ENCODE results near the gene CUEDC1. TPM values are rescaled to one million over a fixed set of nuclear protein-coding genes. Genes with fewer than 3 reads are reported as not detected.

Gene CUEDC1
- total RNA-seq, 3 donors from 2014 or later = 23.5 to 46.8 (median 23.6) TPM

DNA sequence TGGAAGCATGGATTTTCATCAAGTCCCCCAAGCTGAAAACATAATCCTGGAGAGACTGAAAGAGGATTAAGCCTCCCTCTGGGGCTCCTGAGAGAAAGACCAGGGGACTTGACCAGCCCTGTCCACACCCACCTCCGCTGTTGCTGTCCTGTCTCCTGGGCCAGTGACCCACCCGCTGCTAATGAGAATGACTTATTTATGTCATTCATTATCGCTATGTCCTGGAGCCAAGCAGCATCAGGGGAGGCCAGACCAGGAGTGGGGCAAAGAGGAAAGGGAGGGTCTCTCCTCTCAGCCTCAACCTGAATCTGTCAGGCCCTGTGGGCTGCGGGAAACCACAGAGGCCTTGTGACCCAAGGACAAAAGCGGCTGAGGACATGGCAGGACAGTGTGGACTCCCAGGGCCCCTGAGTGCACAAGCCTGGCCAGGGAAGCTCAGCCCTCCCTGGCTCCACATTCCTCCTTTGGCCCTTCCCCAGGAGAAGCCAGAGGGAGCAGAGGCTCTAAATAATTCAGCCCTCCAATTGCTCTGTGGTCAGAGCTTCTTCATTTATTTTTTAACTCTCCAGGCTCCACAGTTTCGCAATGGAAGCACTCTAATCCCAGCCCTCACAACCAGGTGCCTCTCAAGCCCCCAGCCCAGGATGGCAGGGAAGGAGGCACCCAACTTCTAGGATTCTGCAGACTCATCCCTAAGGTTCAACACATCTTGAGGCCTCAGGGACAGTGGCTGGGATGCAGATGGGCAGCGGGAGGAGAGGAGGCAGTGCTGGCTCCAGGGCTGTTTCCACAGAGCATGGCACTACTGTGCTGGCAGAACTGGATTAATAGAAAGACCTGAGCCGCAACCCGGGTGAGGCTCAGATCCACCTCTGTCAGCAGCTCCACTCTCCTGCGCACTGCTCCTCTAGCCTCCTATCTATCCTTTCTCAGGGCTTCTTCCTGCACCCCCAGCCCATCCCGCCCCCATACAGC is 19.1 kb downstream of the CUEDC1 start:
- Histone ChIP-seq H3K36me3 (ENCODE audit: low read depth) (no peaks in the 10 kb centered on the region), H3K4me1 (ENCODE audit: low read depth) (peaks cover 46% of the 10 kb centered on the region), H3K4me3 (no peak overlapping the region), H3K9me3 (no peaks in the 10 kb centered on the region)
- no peak for DNase-seq
- intact Hi-C loops (cut with DNase I, micrococcal nuclease) = no loop called here
- peak; percentile 9 for ATAC-seq
- TF ChIP-seq, protein P1, sequence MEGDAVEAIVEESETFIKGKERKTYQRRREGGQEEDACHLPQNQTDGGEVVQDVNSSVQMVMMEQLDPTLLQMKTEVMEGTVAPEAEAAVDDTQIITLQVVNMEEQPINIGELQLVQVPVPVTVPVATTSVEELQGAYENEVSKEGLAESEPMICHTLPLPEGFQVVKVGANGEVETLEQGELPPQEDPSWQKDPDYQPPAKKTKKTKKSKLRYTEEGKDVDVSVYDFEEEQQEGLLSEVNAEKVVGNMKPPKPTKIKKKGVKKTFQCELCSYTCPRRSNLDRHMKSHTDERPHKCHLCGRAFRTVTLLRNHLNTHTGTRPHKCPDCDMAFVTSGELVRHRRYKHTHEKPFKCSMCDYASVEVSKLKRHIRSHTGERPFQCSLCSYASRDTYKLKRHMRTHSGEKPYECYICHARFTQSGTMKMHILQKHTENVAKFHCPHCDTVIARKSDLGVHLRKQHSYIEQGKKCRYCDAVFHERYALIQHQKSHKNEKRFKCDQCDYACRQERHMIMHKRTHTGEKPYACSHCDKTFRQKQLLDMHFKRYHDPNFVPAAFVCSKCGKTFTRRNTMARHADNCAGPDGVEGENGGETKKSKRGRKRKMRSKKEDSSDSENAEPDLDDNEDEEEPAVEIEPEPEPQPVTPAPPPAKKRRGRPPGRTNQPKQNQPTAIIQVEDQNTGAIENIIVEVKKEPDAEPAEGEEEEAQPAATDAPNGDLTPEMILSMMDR (IDR thresholded peaks at IDR 0.05) = no peak

DNA sequence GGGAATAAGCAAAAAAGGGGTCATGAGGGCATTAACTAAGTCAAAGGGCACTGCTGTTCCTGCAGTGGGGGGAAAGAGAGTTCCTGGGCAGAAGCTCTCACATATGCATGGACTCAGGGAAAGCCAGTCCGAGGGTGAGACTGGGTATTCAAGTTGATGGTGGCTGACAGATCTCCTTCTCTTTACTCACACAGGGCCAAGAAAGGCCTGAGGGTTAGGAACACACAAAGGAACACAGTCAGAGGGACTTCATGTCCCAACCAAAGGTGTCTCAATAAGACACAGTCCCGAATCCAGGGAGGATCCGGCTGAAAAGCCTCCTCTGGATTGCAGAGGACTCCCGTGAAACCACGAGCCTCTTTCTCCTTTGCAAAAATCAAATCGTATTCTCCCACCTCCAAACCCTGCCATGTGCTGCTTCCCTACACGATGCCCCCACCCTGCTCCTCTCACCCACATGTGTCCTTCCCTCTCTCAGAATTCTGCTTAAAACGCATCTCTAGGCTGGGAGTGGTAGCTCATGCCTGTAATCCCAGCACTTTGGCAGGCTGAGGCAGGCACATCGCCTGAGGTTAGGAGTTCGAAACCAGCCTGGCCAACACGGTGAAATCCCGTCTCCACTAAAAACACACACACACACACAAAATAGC is 23.6 kb downstream of the CUEDC1 start:
- TF ChIP-seq, protein P1 (IDR thresholded peaks at IDR 0.05) = no peak
- Histone ChIP-seq H3K36me3 (ENCODE audit: low read depth) (no peaks in the 10 kb centered on the region), H3K9me3 (no peaks in the 10 kb centered on the region), H3K4me1 (ENCODE audit: low read depth) (peaks cover 31% of the 10 kb centered on the region), H3K4me3 (no peak overlapping the region)
- DNase-seq (no peak), ATAC-seq (no peak)
- intact Hi-C loops (cut with DNase I, micrococcal nuclease) = no loop called here

DNA sequence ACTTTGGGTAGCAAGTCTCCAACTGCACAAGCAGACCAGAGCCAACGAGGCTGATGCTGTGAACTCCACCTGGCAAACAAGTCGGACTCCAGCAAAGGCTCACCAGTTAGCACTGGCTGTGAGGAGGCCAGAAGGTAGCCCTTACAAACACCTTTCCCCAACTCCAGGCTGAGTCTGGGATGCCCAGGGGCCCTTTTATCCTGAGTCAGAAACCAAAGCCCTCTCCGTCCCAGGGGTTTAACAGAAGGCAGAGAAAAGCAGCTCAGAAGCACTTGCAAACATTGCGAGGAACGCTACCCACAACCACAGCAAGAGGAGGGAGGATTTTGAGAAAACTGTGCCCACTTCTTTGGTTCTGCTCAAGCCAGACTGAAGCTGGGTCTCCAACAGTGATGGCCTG is 25.0 kb downstream of the CUEDC1 start:
- no peak for DNase-seq
- Histone ChIP-seq H3K4me3 (no peak overlapping the region), H3K4me1 (ENCODE audit: low read depth) (peaks cover 18% of the 10 kb centered on the region), H3K36me3 (ENCODE audit: low read depth) (no peaks in the 10 kb centered on the region), H3K9me3 (no peaks in the 10 kb centered on the region)
- TF ChIP-seq, protein P1 (IDR thresholded peaks at IDR 0.05) = no peak
- intact Hi-C loops (cut with DNase I, micrococcal nuclease) = no loop called here
- ATAC-seq = no peak

DNA sequence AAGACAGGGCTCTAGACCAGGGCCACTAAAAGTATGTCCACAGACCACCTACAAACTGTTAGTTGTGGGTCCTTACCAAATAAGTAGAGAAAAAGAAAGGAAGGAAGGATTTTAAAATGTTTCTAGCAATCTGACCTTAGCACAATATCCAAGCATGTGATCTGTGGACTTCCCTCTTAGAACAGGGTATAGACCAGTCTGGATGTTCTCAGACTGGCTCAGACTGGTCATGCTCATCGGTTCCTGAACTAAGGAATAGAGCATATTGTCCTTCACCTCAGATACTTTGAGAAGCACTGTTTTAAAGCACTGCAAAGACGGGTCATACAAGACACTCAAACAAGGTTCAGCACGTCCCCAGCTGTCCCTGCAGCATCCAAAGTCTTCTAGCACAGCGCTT is 25.8 kb downstream of the CUEDC1 start:
- Histone ChIP-seq H3K36me3 (ENCODE audit: low read depth) (no peaks in the 10 kb centered on the region), H3K4me1 (ENCODE audit: low read depth) (peaks cover 14% of the 10 kb centered on the region), H3K4me3 (no peak overlapping the region), H3K9me3 (no peaks in the 10 kb centered on the region)
- no peak for DNase-seq
- TF ChIP-seq, protein P1 (IDR thresholded peaks at IDR 0.05) = no peak
- intact Hi-C loops (cut with DNase I, micrococcal nuclease) = no loop called here
- peak; percentile 15 for ATAC-seq

DNA sequence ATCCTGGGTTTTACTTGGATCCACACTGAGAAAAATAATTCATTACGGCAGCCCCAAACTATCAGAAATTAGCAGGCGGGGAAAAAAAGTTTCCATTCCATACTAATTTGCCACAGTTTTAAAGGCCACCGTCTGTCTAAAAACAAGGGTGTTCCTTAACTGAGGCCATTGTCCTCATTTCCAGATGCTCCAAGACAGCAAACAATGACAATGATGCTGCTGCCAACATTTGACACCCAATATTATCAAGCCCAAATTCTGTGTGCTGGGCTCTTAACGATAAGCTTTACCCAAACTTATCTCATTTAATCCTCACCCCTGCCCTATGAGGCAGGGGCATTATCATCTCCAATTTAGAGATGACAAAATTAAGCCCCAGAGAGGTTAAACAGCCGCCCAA is 26.3 kb downstream of the CUEDC1 start:
- H3K4me1 ChIP-seq (ENCODE audit: low read depth) = peaks cover 14% of the 10 kb centered on the region
- intact Hi-C loops (cut with DNase I, micrococcal nuclease) = no loop called here
- ATAC-seq (no peak), DNase-seq (no peak)
- H3K4me3 ChIP-seq = no peak overlapping the region
- TF ChIP-seq, protein P1 (IDR thresholded peaks at IDR 0.05) = no peak
- H3K36me3 ChIP-seq (ENCODE audit: low read depth) = no peaks in the 10 kb centered on the region
- H3K9me3 ChIP-seq = no peaks in the 10 kb centered on the region

Data from mucosa of descending colon (tissue), 3 donors.